GM12864 (cell line): ENCODE results near the gene TMEM144.

Experiments used
- DNase-seq: peaks from one replicate; pipeline ENCODE4 v3.0.0-alpha.2; 2011; ENCODE audit warnings: low read depth
- H3K4me3 ChIP-seq: 2 replicates; pipeline ENCODE4 v1.5.1; 2011; ENCODE audit warnings: mild to moderate bottlenecking, low read depth, low read length, control low read depth
- TF ChIP-seq, protein P1 (sequence below): IDR thresholded peaks from 2 replicates; pipeline ENCODE4 v1.5.1; 2011; ENCODE audit warnings: low read depth, mild to moderate bottlenecking, moderate library complexity, low read length, control low read depth, inconsistent platforms; ENCODE audit errors: missing control alignments

TMEM144 gene

DNA sequence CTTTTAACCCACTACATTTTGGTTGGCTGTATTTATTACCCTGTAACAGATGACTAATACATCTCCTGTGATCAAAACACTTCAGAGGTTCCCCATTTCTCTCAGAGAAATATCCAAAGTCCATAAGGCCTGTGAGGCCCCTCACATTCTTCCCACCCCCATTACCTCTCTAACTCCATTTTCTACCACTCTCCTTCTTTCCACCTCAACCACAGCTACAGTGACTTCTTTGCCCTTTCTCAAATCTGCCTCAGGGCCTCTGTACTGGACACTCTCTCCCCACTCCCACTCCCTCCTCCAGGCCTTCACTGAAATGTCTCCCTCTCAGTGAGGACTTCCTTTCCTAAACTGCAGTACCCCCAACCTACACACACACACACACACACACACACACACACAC, 8.4 kb upstream of the TMEM144 start:
- TF ChIP-seq, protein P1, sequence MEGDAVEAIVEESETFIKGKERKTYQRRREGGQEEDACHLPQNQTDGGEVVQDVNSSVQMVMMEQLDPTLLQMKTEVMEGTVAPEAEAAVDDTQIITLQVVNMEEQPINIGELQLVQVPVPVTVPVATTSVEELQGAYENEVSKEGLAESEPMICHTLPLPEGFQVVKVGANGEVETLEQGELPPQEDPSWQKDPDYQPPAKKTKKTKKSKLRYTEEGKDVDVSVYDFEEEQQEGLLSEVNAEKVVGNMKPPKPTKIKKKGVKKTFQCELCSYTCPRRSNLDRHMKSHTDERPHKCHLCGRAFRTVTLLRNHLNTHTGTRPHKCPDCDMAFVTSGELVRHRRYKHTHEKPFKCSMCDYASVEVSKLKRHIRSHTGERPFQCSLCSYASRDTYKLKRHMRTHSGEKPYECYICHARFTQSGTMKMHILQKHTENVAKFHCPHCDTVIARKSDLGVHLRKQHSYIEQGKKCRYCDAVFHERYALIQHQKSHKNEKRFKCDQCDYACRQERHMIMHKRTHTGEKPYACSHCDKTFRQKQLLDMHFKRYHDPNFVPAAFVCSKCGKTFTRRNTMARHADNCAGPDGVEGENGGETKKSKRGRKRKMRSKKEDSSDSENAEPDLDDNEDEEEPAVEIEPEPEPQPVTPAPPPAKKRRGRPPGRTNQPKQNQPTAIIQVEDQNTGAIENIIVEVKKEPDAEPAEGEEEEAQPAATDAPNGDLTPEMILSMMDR: no peak
- DNase-seq: no peak
- no peak overlapping the region for H3K4me3 ChIP-seq

DNA sequence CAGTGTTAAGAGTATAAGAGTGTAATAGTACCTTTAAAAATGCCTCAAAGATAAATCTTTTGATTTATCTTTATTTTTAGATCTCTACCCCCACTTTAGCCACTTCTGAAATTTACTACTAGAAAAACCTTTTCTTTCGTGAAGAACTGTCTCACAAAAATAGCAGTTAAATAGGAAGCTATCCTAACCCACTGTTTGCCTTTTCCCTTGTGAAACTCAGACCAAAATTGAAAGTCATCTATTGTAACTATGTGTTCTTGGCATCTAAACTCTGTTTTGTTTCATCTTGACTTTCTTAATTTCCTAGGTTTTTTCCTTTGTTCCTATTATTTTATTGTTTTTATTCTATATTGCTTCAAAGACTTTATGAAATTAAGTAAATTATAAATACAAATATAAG, 7.8 kb upstream of the TMEM144 start:
- H3K4me3 ChIP-seq: no peak overlapping the region
- no peak for DNase-seq
- TF ChIP-seq, protein P1: no peak

DNA sequence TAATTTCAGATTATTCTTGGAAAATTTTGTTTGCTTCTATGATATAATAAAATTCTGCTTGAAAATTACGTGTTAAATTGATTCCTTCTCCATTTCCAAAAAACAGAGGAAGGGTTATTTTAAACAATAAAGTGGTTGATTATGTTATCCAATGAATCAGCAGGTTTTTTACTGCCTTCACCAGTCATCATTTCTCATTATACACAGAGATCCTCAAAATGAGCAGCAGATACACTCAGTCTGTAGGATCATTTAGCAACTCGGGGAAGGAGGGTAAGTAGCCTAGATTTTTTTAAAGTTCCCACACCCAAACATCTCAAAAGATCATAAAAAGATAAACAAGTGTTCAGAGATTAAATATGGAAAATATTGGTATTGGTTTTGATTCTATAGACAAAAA, 6.8 kb upstream of the TMEM144 start:
- no peak overlapping the region for H3K4me3 ChIP-seq
- DNase-seq: no peak
- TF ChIP-seq, protein P1: no peak

DNA sequence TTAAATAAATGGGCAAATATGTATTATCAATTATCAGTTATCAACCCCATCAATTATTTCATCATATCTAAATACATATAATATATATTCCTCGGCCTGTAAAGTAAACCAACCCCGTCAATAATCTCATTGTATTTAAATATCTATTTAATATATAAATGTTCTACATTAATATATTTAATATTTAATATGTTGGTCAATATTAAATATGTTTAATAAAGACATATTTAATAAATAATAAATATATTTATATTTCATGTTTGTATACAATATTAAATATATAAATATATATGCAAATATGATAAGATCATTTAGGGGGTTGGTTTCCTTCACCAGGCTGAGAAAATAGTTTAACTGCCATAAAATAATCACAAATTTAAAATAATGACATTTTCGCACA, 6.4 kb upstream of the TMEM144 start:
- TF ChIP-seq, protein P1: no peak
- no peak for DNase-seq

DNA sequence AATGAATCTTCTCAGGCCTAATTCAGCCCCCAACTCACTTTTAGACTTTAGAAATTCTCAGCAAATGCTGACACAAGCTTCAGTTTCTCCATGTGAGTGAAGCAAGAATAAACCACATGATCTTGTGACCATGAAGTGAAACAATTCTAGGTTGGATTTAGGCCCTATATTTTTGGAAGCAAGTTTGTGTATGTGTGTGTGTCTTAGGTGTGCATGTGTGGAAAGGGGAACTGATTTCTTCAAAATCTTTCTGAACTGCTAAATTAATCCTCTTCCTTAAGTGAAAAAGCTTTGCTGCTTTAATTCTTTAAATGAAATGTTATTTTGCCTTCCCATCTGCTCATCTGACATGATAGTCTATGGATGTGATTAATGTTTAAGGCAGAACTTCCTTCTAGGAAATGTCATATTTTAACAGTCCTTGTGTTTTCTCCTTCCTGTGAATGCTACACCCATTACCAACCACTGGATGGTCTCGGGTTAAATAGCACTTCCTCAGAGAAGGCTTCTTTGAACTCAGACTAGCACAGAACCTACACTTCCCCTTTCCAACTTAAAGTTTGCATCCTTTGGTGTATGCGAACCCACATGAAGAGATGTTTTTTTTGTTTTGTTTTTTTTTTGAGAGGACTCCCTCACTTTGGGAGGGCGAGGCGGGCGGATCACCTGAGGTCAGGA, 1.2 kb upstream of the TMEM144 start:
- TF ChIP-seq, protein P1: no peak
- DNase-seq: no peak
- H3K4me3 ChIP-seq: no peak overlapping the region

More for the DNA sequence above, 6.4 kb upstream of the TMEM144 start:
- no peak overlapping the region for H3K4me3 ChIP-seq

DNA sequence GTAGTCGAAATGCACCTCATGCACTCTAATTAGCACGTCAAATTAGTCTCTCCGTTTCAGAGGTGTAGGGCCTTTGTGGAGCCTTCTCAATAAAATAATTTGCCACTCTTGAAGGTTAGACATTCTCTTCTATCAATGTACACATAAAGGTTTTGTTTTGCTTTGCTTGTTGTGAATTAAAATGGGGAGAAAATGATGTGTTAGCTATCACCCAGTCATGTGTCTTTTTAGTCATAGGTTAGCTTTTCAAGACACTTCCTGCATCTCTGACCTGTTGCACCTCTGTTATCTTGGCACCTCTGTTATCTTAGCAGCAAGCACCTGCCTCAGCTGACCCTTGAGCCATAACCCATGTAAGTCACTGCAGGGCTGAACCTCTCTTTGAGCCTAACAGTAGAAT, 936 bp downstream of the TMEM144 start:
- DNase-seq: no peak
- TF ChIP-seq, protein P1: no peak
- no peak overlapping the region for H3K4me3 ChIP-seq

DNA sequence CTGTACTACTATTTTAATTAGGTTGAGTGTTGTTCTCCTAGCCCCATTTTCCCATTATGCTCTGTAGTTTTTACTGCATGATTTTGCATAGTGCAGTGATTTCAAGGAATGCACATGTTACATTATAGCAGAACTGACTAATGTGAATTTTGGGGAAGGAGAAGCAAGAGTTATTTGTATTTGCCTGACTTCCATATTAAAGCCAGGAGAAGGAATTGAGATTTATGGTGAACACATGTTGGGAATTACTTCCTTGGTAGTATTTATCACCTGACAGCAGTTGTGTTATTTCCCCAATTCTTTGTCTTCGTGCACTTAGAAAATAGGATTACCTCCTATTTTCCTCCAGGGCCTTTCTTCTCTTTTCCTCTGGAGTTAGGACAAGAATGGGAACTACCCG, 3.2 kb downstream of the TMEM144 start:
- no peak for DNase-seq
- no peak overlapping the region for H3K4me3 ChIP-seq
- TF ChIP-seq, protein P1: no peak
